Urinary bladder (tissue), 4 donors: ENCODE measurements around the gene MALL. TPM values are rescaled to one million over a fixed set of nuclear protein-coding genes. Genes with fewer than 3 reads are reported as not detected.
"Not testable (repeated sequence)": the region's sequence is repeated elsewhere in the genome, so short reads cannot be mapped to it uniquely, and the experiment has no call there.

Experiments
- DNase-seq: peaks from one replicate; pipeline ENCODE4 v3.0.0-alpha.2; 2015; ENCODE audit errors: extremely low spot score
- H3K27ac ChIP-seq: one replicate; pipeline ENCODE4 v1.5.1; 2013; ENCODE audit warnings: low read depth, mild to moderate bottlenecking, moderate library complexity
- H3K36me3 ChIP-seq: one replicate; pipeline ENCODE4 v1.6.1; 2013; ENCODE audit warnings: mild to moderate bottlenecking, moderate library complexity; ENCODE audit not compliant: insufficient read depth
- H3K4me1 ChIP-seq: one replicate; pipeline ENCODE4 v1.6.1; 2013; ENCODE audit warnings: mild to moderate bottlenecking, moderate library complexity; ENCODE audit not compliant: insufficient read depth
- H3K4me3 ChIP-seq: one replicate; pipeline ENCODE4 v1.5.1; 2013; ENCODE audit warnings: low read depth, low read length
- WGBS: extraction: QIAGEN DNeasy Blood & Tissue Kit; methylation state at CpG from one replicate; pipeline ENCODE4 v1.1.7; 2013; 5-methylcytosine and 5-hydroxymethylcytosine counted together
- polyA plus RNA-seq: library from polyadenylated mRNA; stranded (reverse); fragments of 200-250 nt; gene quantifications from one replicate; pipeline ENCODE4 v1.2.3, GENCODE V29; 2013
- total RNA-seq: library from RNA; depleted of rRNA; stranded (reverse); fragments of >200 nt; gene quantifications from one replicate; pipeline ENCODE4 v1.2.3, GENCODE V29; 2014
- donor health status: healthy with polysubstance abuse.
- donor health status: healthy.

MALL gene
- total and polyA plus RNA-seq, 2 donors = 14.1 to 24.4 TPM

DNA sequence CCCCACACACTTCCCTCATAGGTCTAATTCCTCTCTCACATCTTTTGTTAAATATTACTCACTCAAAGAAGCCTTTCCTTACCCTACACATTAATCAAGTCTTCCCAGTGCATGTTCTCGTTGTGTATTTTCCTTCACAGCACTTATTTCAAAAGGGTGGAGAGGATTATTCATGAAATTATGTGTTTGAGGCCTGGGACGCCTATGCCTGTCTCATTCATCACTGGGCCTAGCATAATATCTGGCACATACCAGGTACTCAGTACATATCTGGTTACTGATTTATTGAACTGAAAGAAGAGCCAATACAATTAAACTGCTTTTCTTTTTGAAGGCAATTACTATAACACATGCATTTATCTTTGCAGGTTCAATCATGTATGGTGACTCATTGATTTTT lies 15.1 kb upstream of the MALL start:
- Histone ChIP-seq H3K36me3 (no peaks in the 10 kb centered on the region), H3K4me3 (no peak overlapping the region), H3K4me1 (no peaks in the 10 kb centered on the region), H3K27ac (no peak overlapping the region)
- 89% methylated on average over 2 of the region's 2 CpGs for WGBS
- DNase-seq = no peak

DNA sequence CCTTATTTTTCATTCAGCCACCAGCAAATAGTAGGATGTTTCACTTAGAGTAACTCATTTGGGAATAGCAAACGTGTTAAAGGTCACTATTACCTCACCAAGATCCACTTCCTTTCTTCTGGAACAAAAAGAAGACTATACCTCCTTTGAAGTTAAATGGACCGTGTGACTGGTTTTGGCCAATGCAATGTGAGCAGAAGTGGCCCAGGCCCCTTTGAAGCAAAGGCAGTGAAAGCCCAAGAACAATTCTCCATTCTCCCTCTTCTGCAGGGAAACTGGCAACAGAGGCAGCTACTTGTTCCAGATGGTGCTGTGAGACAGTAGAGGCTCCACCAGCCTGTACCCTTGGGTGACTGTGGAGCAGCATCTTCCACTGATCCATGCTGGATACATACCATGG lies 11.3 kb upstream of the MALL start:
- Histone ChIP-seq H3K36me3 (no peaks in the 10 kb centered on the region), H3K27ac (no peak overlapping the region), H3K4me3 (no peak overlapping the region), H3K4me1 (no peaks in the 10 kb centered on the region)
- 77% methylated on average over 2 of the region's 2 CpGs for WGBS
- DNase-seq = no peak

DNA sequence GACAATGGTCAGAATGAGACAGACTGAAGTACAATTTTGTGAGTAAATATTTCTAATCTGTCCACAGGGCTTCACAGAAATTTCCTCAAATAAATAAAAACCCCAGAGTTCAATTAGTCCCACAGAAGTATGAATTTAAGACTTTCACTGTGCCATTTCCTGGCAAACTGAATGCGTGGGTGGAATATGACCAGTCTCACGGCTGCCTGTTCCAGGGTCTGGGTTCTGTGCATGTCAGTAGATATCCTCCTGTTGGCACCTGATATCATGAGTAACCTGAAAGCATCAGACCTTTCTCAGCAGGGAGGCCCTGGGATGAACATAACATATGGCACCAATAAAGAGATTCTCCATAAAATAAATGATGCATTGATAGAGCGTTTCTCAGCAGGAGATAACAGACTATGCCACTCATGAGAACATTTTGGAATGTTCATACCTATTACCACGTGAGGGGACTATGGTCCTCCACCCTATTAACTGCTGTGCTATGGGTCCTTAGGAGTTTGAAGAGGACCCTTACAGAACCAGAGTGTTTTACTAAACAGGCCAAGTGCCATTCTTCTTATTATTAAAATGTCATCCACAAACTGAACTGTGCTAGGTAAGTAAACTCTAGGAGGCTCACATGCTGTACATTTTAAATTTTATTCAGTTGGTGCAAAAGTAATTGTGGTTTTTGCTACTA lies 10.6 kb upstream of the MALL start:
- WGBS = 73% methylated on average over 4 of the region's 4 CpGs
- DNase-seq = no peak
- H3K27ac ChIP-seq = no peak overlapping the region

DNA sequence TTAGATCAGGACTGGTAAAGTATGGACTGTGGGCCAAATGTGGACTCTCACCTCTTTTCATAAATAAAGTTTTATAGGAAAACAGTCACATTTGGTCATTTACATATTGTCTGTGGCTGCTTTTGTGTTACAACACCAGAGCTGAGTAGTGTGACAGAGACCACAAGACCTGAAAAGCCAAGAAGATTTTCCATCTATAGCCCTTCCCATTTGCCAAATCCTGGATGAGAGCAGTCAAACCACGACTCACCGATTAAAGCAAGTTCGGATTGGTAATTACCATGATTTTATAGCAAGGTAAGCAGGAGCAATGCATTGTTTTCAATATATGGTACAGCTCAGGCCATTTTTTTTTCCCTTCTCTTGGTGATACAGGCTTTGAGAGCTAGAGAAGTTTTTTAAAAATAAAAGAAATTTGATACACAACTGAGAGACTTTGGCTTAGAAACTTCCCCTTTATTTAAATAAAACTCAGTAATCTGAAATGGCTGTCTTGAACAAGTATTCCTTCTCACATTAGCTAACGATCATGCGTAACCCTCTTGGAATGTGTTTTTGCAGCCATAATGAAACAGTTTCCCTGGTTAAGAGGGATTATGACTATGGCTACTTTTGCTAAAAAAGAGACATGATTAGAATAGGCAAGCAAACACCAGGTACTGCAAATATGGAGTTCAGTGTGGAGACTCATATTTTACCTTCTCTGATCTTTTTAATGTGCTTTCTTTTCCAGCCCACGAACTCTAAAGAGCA lies 9.5 kb upstream of the MALL start:
- no peak overlapping the region for H3K4me3 ChIP-seq
- no peak overlapping the region for H3K27ac ChIP-seq
- H3K36me3 ChIP-seq = no peaks in the 10 kb centered on the region
- H3K4me1 ChIP-seq = no peaks in the 10 kb centered on the region
- WGBS = 86% methylated on average over 6 of the region's 6 CpGs
- DNase-seq = no peak

More for the DNA sequence above, 10.6 kb upstream of the MALL start:
- no peaks in the 10 kb centered on the region for H3K36me3 ChIP-seq
- no peak overlapping the region for H3K4me3 ChIP-seq
- no peaks in the 10 kb centered on the region for H3K4me1 ChIP-seq

DNA sequence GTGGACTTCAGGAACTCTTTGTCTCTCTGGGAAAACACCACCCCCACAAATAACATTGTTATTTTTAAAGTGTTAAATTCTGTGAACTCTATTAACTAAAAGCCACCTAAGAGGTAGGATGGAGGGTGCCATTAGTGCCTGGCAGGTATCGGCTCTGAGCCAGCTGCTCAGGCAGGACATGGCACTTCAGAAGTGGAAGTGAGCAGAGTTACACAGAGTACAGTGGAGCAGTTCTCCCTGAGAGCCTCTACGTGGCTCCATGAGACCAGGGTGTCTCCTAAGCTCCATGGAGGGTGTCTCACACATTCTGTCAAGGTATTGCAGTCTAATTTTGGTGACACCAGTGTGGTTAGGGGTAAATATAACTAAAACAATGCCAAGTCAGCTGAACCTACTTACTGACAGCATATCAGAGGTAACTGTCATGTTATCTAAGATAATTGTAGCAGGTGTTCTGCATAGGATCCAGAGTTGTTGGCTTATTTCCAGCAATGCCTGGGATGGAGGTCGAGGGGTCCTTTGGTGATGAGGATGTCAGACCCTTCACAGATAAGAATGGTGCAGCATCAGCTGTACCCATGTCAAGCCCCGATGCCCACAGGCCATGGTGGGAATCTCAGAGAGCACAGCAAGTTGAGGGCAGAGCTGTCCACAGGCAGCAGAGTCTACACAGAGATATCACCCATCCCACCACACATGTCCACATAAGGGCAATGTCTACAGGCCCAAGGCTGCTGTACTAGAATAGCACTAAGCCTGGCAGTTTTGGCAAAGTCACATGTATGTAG lies 8.6 kb upstream of the MALL start:
- WGBS = 93% methylated on average over 4 of the region's 4 CpGs
- Histone ChIP-seq H3K27ac (no peak overlapping the region), H3K4me1 (no peaks in the 10 kb centered on the region), H3K4me3 (no peak overlapping the region), H3K36me3 (no peaks in the 10 kb centered on the region)
- DNase-seq = no peak

DNA sequence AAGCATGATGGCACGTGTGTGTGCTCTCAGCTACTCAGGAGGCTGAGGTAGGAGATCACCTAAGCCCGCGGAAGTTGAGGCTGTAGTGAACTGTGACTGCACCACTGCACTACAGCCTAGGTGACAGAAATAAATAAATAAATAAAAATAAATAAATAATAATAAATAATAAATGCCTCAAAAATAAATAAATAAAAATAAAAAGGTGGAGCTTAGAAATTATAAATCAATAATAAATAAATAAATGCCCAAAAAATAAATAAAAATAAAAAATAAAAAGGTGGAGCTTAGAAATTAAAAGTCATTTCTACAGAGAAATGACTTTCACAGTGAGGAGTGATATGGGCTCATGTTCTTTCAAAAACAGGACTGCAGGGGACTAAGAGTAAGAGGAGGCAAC lies 6.0 kb upstream of the MALL start:
- 94% methylated on average over 3 of the region's 3 CpGs for WGBS
- H3K36me3 ChIP-seq = no peaks in the 10 kb centered on the region
- H3K27ac ChIP-seq = no peak overlapping the region
- DNase-seq = no peak
- no peak overlapping the region for H3K4me3 ChIP-seq
- no peaks in the 10 kb centered on the region for H3K4me1 ChIP-seq

GRCh38 chr2:110121052-110121334 lies 5.4 kb upstream of the MALL start:
- WGBS = 76% methylated on average over 2 of the region's 2 CpGs
- Histone ChIP-seq H3K27ac (no peak overlapping the region), H3K4me3 (no peak overlapping the region), H3K4me1 (no peaks in the 10 kb centered on the region), H3K36me3 (no peaks in the 10 kb centered on the region)
- no peak for DNase-seq

DNA sequence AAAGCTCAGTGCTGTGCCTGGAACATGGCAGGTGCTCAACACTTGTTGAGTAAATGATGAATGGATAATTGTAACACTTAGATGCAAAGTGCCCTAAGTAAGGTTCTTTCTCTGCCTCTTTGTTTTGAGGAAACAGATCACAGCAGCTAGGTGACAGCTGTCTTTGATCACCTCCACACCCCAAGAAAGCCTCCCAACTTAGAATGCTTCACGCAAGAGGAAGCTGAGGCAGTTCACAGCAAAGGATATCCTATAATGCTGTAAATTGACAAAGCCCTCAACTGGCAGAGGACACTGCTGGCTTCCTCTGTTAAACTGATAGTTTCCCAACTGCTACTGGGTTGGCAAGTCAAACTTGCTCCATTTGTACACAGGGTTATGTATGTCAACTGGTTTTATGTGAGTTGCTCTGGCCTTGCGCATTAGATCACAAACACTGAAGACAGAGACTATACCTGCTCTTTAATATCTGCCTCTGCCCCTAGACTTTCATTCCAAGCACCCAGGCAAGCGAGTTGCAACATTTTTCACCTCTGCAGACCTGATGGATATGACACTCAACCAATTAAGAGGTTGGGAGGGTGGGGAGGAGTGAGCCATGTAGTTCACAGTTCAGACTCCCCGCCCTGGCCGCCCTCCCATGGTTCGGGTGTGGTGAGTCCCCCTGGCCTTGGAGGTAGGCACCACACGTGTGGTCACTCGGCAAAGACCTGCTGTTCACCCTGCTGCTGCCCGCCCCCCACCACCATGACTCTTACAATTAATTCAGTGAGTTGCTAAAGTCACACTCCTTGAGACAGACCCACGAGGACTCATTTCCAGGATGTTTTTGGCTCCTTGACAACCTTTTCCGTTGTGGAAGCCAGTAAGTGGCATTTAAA lies 4.8 kb upstream of the MALL start:
- no peak overlapping the region for H3K27ac ChIP-seq
- WGBS = 55% methylated on average over 11 of the region's 11 CpGs
- DNase-seq = no peak
- no peak overlapping the region for H3K4me3 ChIP-seq
- no peaks in the 10 kb centered on the region for H3K36me3 ChIP-seq
- H3K4me1 ChIP-seq = no peaks in the 10 kb centered on the region

DNA sequence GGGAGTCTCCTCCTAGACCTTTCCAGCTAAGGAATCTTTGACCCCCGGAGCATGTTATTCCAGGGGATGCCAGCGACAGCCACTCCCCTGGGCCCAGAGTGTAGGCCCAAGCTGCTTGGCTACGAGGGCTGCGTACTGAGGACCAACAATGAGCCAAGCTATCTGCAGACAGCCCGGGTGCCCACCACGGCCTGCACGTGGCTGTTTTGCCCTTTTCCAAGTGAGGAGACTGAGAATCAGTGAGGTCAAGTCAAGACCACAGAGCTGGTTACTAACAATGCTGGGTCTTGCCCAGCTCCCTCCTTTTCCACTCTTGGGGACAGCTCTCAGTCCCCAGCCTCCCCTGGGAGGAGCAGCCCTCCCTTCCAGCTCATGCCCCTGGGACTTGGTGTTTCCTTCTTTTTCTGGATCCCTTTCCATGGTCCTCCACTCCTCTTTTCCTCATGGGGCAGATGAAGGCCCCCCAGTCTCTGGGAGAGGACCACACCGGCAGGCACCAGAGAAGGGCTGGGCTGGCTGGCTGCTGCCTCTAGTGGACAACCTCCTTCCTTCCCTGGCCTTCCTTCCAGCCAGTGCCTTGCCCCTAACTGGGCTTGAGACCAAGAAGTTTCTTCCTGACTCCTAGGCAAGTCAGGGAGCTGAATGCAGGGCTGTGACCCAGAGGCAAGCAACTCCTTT lies 550 bp upstream of the MALL start:
- Histone ChIP-seq H3K36me3 (no peaks in the 10 kb centered on the region), H3K27ac (no peak overlapping the region), H3K4me3 (no peak overlapping the region), H3K4me1 (no peaks in the 10 kb centered on the region)
- DNase-seq = no peak
- 20% methylated on average over 8 of the region's 8 CpGs for WGBS

DNA sequence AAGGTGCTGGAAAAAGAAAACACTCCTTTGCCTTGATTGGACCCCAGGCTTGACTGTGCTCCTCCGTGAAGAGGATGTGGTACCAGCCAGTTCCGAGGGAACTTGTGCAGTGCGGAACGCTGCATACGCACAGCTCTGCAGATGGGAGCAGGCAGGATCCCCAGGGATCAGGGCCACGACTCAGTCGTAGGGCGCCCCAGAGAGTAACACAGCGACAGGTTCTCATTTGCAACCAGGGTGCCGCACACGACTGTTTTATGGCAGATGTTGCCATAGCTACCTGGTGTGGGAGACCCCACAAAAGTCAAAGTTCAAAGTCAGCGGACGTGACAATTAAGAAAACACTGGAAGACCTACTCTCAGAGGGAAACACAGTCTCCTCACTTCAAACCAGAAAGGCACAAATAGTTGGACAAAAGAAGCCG lies 779 bp downstream of the MALL start:
- DNase-seq = no peak
- no peaks in the 10 kb centered on the region for H3K36me3 ChIP-seq
- no peaks in the 10 kb centered on the region for H3K4me1 ChIP-seq
- peak overlapping the region; percentile 43 for H3K4me3 ChIP-seq
- no peak overlapping the region for H3K27ac ChIP-seq
- 66% methylated on average over 14 of the region's 14 CpGs for WGBS

DNA sequence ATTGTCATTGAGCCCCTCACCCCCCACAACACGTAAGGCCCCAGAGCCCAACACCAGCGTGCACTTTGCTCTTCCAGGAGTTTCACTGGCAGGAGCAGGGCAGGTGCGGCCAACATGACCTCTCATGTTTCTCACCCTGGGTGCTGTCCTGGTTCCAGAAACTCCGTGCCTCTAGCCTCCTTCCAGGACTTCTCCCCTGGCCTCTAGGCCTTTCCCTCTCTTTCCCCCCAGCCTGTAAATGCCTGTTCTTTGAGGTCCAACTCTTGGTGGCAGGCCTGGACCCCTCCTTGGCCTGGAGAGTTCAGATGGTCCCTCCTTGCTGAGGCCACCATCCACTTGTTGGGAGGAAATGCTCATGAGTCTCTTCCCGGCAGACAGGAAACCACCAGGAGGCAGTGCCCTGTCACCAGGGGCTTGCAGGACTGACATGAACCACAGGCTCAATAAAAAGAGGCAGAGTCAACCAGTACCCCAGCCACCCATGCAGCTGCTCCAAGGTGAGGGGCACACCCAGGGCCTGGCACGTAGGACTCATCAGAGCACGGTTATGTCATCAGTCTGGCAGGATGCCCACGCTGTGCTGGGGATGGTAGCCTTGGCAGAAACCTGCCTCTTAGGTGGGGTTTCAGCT lies 1.5 kb downstream of the MALL start:
- Histone ChIP-seq H3K4me1 (no peaks in the 10 kb centered on the region), H3K4me3 (no peak overlapping the region), H3K27ac (peak overlapping the region; percentile 39), H3K36me3 (no peaks in the 10 kb centered on the region)
- 71% methylated on average over 8 of the region's 8 CpGs for WGBS
- DNase-seq = no peak

DNA sequence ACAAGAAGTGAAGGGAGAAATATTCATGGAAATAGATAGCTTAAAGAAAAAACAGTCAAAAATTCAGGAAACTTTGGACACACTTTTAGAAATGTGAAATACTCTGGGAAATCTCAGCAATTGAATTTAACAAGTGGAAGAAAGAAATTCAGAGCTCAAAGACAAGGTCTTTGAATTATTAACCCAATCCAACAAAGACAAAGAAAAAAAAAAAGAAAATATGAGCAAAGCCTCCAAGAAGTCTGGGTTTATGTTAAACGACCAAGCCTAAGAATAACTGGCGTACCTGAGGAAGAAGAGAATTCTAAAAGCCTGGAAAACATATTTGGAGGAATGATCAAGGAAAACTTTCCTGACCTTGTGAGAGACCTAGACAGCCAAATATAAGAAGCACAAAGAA lies 7.3 kb downstream of the MALL start:
- H3K4me1 ChIP-seq, DNase-seq, H3K27ac ChIP-seq, H3K36me3 ChIP-seq, H3K4me3 ChIP-seq: not testable (repeated sequence)
- WGBS = 87% methylated on average over 2 of the region's 2 CpGs
